Memory B cell (primary cell): ENCODE results near the gene FADS3.

ENCODE experiments used
- ATAC-seq: fragments of 150-1000 bp; cut with Tn5 transposase; 2 replicates; pipeline ENCODE4 v1.10.0; 2021; ENCODE audit warnings: low read depth, mild to moderate bottlenecking, moderate library complexity
- DNase-seq, 2 donors: peaks; one replicate each; pipeline ENCODE4 v3.0.0; 2022; ENCODE audit warnings: low spot score in 2 of 2
- H3K27ac Mint-ChIP-seq: one replicate; pipeline ENCODE4 v1.8.0; 2022; ENCODE audit warnings: mild to moderate bottlenecking, moderate library complexity, mixed read lengths
- H3K27me3 Mint-ChIP-seq: one replicate; pipeline ENCODE4 v1.8.0; 2022; ENCODE audit warnings: mixed read lengths
- H3K36me3 Mint-ChIP-seq: one replicate; pipeline ENCODE4 v1.8.0; 2022; ENCODE audit warnings: mild to moderate bottlenecking, mixed read lengths
- H3K4me1 Mint-ChIP-seq: one replicate; pipeline ENCODE4 v1.8.0; 2022; ENCODE audit warnings: mixed read lengths
- H3K4me3 Mint-ChIP-seq: one replicate; pipeline ENCODE4 v1.8.0; 2022; ENCODE audit warnings: mild to moderate bottlenecking, moderate library complexity, mixed read lengths
- H3K9me3 Mint-ChIP-seq: one replicate; pipeline ENCODE4 v1.8.0; 2022; ENCODE audit warnings: mixed read lengths

FADS3 gene

GRCh38 chr11:61871158-61871597 is 20.2 kb downstream of the FADS3 start:
- H3K27me3 Mint-ChIP-seq, result no peaks in the 10 kb centered on the region
- peaks cover 11% of the 10 kb centered on the region for H3K4me1 Mint-ChIP-seq
- H3K36me3 Mint-ChIP-seq, result no peaks in the 10 kb centered on the region
- H3K27ac Mint-ChIP-seq, result peak overlapping the region; percentile 36
- peak; percentile 77 to 88 for DNase-seq
- no peaks in the 10 kb centered on the region for H3K9me3 Mint-ChIP-seq
- ATAC-seq, result peak; percentile 99
- H3K4me3 Mint-ChIP-seq, result peak overlapping the region; percentile 72

GRCh38 chr11:61870541-61871031 is 20.8 kb downstream of the FADS3 start:
- Mint-ChIP-seq H3K27ac (no peak overlapping the region), H3K4me3 (no peak overlapping the region), H3K4me1 (peaks cover 11% of the 10 kb centered on the region), H3K9me3 (no peaks in the 10 kb centered on the region), H3K36me3 (no peaks in the 10 kb centered on the region), H3K27me3 (peaks cover 1% of the 10 kb centered on the region)
- ATAC-seq (no peak), DNase-seq (no peak)

- Mint-ChIP-seq H3K27ac (no peak overlapping the region), H3K4me1 (peaks cover 8% of the 10 kb centered on the region)
These were observed 21.5 kb downstream of the FADS3 start for GRCh38 chr11:61869708-61870451.

GRCh38 chr11:61869429-61869707 is 22.0 kb downstream of the FADS3 start:
- Mint-ChIP-seq H3K27ac (no peak overlapping the region), H3K27me3 (peaks cover 1% of the 10 kb centered on the region), H3K4me1 (peaks cover 6% of the 10 kb centered on the region), H3K4me3 (no peak overlapping the region), H3K9me3 (no peaks in the 10 kb centered on the region), H3K36me3 (no peaks in the 10 kb centered on the region)
- DNase-seq (no peak), ATAC-seq (no peak)

More at GRCh38 chr11:61869708-61870451, 21.5 kb downstream of the FADS3 start:
- Mint-ChIP-seq H3K9me3 (no peaks in the 10 kb centered on the region), H3K36me3 (no peaks in the 10 kb centered on the region), H3K4me3 (no peak overlapping the region), H3K27me3 (peaks cover 1% of the 10 kb centered on the region)
- DNase-seq (no peak), ATAC-seq (no peak)

GRCh38 chr11:61868571-61869428 is 22.5 kb downstream of the FADS3 start:
- DNase-seq (no peak), ATAC-seq (no peak)
- Mint-ChIP-seq H3K4me1 (peaks cover 6% of the 10 kb centered on the region), H3K9me3 (no peaks in the 10 kb centered on the region), H3K36me3 (no peaks in the 10 kb centered on the region), H3K27me3 (peaks cover 1% of the 10 kb centered on the region), H3K27ac (no peak overlapping the region), H3K4me3 (no peak overlapping the region)

- H3K36me3 Mint-ChIP-seq, result no peaks in the 10 kb centered on the region
- ATAC-seq, result no peak
- no peak for DNase-seq
- no peak overlapping the region for H3K27ac Mint-ChIP-seq
- peaks cover 6% of the 10 kb centered on the region for H3K4me1 Mint-ChIP-seq
- no peak overlapping the region for H3K4me3 Mint-ChIP-seq
- peaks cover 1% of the 10 kb centered on the region for H3K27me3 Mint-ChIP-seq
- H3K9me3 Mint-ChIP-seq, result no peaks in the 10 kb centered on the region
These were observed 24.4 kb downstream of the FADS3 start for GRCh38 chr11:61866958-61867343.

GRCh38 chr11:61866231-61866957 is 25.0 kb downstream of the FADS3 start:
- no peaks in the 10 kb centered on the region for H3K36me3 Mint-ChIP-seq
- peaks cover 1% of the 10 kb centered on the region for H3K27me3 Mint-ChIP-seq
- ATAC-seq (no peak), DNase-seq (no peak)
- H3K27ac Mint-ChIP-seq, result no peak overlapping the region
- no peak overlapping the region for H3K4me3 Mint-ChIP-seq
- peaks cover 6% of the 10 kb centered on the region for H3K4me1 Mint-ChIP-seq
- no peaks in the 10 kb centered on the region for H3K9me3 Mint-ChIP-seq

- H3K9me3 Mint-ChIP-seq, result no peaks in the 10 kb centered on the region
- peaks cover 1% of the 10 kb centered on the region for H3K27me3 Mint-ChIP-seq
- ATAC-seq, result no peak
- H3K4me3 Mint-ChIP-seq, result no peak overlapping the region
- H3K36me3 Mint-ChIP-seq, result no peaks in the 10 kb centered on the region
- no peaks in the 10 kb centered on the region for H3K4me1 Mint-ChIP-seq
- DNase-seq, result no peak
- no peak overlapping the region for H3K27ac Mint-ChIP-seq
These were observed 26.2 kb downstream of the FADS3 start for GRCh38 chr11:61864814-61865775.

- ATAC-seq (no peak), DNase-seq (no peak)
- Mint-ChIP-seq H3K4me3 (no peak overlapping the region), H3K9me3 (no peaks in the 10 kb centered on the region), H3K27ac (no peak overlapping the region), H3K27me3 (peaks cover 1% of the 10 kb centered on the region), H3K36me3 (no peaks in the 10 kb centered on the region), H3K4me1 (no peaks in the 10 kb centered on the region)
These were observed 27.7 kb downstream of the FADS3 start for GRCh38 chr11:61863548-61864081.

- ATAC-seq, result no peak
- no peak overlapping the region for H3K27ac Mint-ChIP-seq
- no peaks in the 10 kb centered on the region for H3K4me1 Mint-ChIP-seq
- no peak overlapping the region for H3K4me3 Mint-ChIP-seq
- peaks cover 1% of the 10 kb centered on the region for H3K27me3 Mint-ChIP-seq
- no peaks in the 10 kb centered on the region for H3K36me3 Mint-ChIP-seq
- H3K9me3 Mint-ChIP-seq, result no peaks in the 10 kb centered on the region
- DNase-seq, result no peak
These were observed 28.4 kb downstream of the FADS3 start for GRCh38 chr11:61862714-61863547.

- no peaks in the 10 kb centered on the region for H3K4me1 Mint-ChIP-seq
- H3K27me3 Mint-ChIP-seq, result peaks cover 1% of the 10 kb centered on the region
- no peak overlapping the region for H3K4me3 Mint-ChIP-seq
- no peak for DNase-seq
- no peak for ATAC-seq
- H3K27ac Mint-ChIP-seq, result no peak overlapping the region
- H3K9me3 Mint-ChIP-seq, result no peaks in the 10 kb centered on the region
- H3K36me3 Mint-ChIP-seq, result no peaks in the 10 kb centered on the region
These were observed 29.7 kb downstream of the FADS3 start for GRCh38 chr11:61861634-61862033.

GRCh38 chr11:61860054-61860903 is 31.1 kb downstream of the FADS3 start:
- DNase-seq (no peak), ATAC-seq (no peak)
- Mint-ChIP-seq H3K4me3 (no peak overlapping the region), H3K36me3 (no peaks in the 10 kb centered on the region), H3K9me3 (no peaks in the 10 kb centered on the region), H3K4me1 (no peaks in the 10 kb centered on the region), H3K27me3 (no peaks in the 10 kb centered on the region), H3K27ac (no peak overlapping the region)
